SH-SY5Y (cell line): ENCODE measurements around the gene PHOX2B.
A peak's percentile ranks its signal among the peaks of the same experiment; 100 is the strongest.

ENCODE experiments used
- GATA2 ChIP-seq: IDR thresholded peaks from 2 replicates; pipeline ENCODE4 v1.6.1; 2011; ENCODE audit warnings: mild to moderate bottlenecking, low read depth, low read length
- GATA3 ChIP-seq: IDR thresholded peaks from 2 replicates; pipeline ENCODE4 v1.6.1; 2011; ENCODE audit warnings: low read depth, mild to moderate bottlenecking, low read length, moderate library complexity

The PHOX2B gene

GRCh38 chr4:41748571-41749475, at the start of gene PHOX2B:
Gene PHOX2B, minus strand, starts transcription at chr4:41748725. Its CDS starts 115 bp downstream, at chr4:41748610.
- no peak; the same call in 1 of the 2 replicates for TF ChIP-seq GATA2
- no peak for TF ChIP-seq GATA3

- TF ChIP-seq GATA2 (no peak), GATA3 (no peak)
These were observed 48.7 kb upstream of the PHOX2B start for GRCh38 chr4:41797260-41797659.

- no peak for TF ChIP-seq GATA3
- TF ChIP-seq GATA2, result no peak
These were observed 48.2 kb upstream of the PHOX2B start for GRCh38 chr4:41796545-41797210.

- no peak for TF ChIP-seq GATA2
- TF ChIP-seq GATA3, result no peak
These were observed 47.4 kb upstream of the PHOX2B start for GRCh38 chr4:41795796-41796385.

- TF ChIP-seq GATA3, result no peak
- TF ChIP-seq GATA2, result no peak
These were observed 43.6 kb upstream of the PHOX2B start for GRCh38 chr4:41792166-41792565.

- TF ChIP-seq GATA2 (no peak), GATA3 (no peak)
These were observed 43.0 kb upstream of the PHOX2B start for GRCh38 chr4:41791557-41791956.

- no peak for TF ChIP-seq GATA3
These were observed 39.4 kb upstream of the PHOX2B start for GRCh38 chr4:41787931-41788330.

- TF ChIP-seq GATA2 (peak; percentile 47), GATA3 (peak; percentile 71)
These were observed 37.1 kb upstream of the PHOX2B start for GRCh38 chr4:41785665-41786064.

- TF ChIP-seq GATA3 (peak; percentile 92), GATA2 (peak; percentile 87)
These were observed 35.9 kb upstream of the PHOX2B start for GRCh38 chr4:41784191-41784979.

- TF ChIP-seq GATA2, result no peak
- TF ChIP-seq GATA3, result no peak
These were observed 27.9 kb upstream of the PHOX2B start for GRCh38 chr4:41776466-41776865.

GRCh38 chr4:41763729-41764128, 15.2 kb upstream of the PHOX2B start:
- TF ChIP-seq GATA3, result no peak
- TF ChIP-seq GATA2, result no peak

- TF ChIP-seq GATA3 (no peak), GATA2 (no peak)
These were observed 10.4 kb upstream of the PHOX2B start for GRCh38 chr4:41758884-41759283.

GRCh38 chr4:41757521-41758156, 9.1 kb upstream of the PHOX2B start:
- no peak for TF ChIP-seq GATA2
- no peak for TF ChIP-seq GATA3
